GM23338 (cell line): Measurements from ENCODE around the gene APPBP2.

Experiments used
- CREB1 ChIP-seq: fragments of 250-450 bp; sonication (Bioruptor Pico); IDR thresholded peaks from 2 replicates; pipeline ENCODE4 v1.5.0; 2020; ENCODE audit warnings: low read depth, mild to moderate bottlenecking, moderate library complexity
- ETS1 ChIP-seq: IDR thresholded peaks from 2 replicates; pipeline ENCODE4 v1.6.1; 2016; ENCODE audit warnings: antibody characterized with exemption
- EZH2 ChIP-seq: fragments of 200-600 bp; sonication (generic); IDR thresholded peaks from one replicate; pipeline ENCODE4 v1.8.0; 2017; ENCODE audit warnings: antibody characterized with exemption, mild to moderate bottlenecking, low read depth; ENCODE audit not compliant: unreplicated experiment
- EZH2phosphoT487 ChIP-seq: fragments of 200-600 bp; sonication (generic); IDR thresholded peaks from one replicate; pipeline ENCODE4 v1.8.1; 2018; ENCODE audit warnings: antibody characterized with exemption; ENCODE audit not compliant: unreplicated experiment
- JUNB ChIP-seq: IDR thresholded peaks from one replicate; pipeline ENCODE4 v1.6.1; 2016; ENCODE audit warnings: antibody characterized with exemption; ENCODE audit not compliant: unreplicated experiment
- NANOG ChIP-seq: IDR thresholded peaks from 2 replicates; pipeline ENCODE4 v1.6.1; 2016; ENCODE audit warnings: antibody characterized with exemption, borderline replicate concordance
- POLR2AphosphoS5 ChIP-seq: IDR thresholded peaks from 2 replicates; pipeline ENCODE4 v1.6.1; 2016; ENCODE audit warnings: antibody characterized with exemption, low read depth
- REST ChIP-seq: IDR thresholded peaks from one replicate; pipeline ENCODE4 v1.6.1; 2018; ENCODE audit warnings: antibody characterized with exemption; ENCODE audit not compliant: unreplicated experiment
- STAT1 ChIP-seq: IDR thresholded peaks from one replicate; pipeline ENCODE4 v1.6.1; 2016; ENCODE audit warnings: antibody characterized with exemption; ENCODE audit not compliant: unreplicated experiment
- ZNF114 ChIP-seq: fragments of 250-450 bp; sonication (Bioruptor Pico); IDR thresholded peaks from 2 replicates; pipeline ENCODE4 v1.5.0; 2020; ENCODE audit warnings: mild to moderate bottlenecking, moderate library complexity
- ZNF331 ChIP-seq: fragments of 250-450 bp; sonication (Bioruptor Pico); IDR thresholded peaks from 2 replicates; pipeline ENCODE4 v1.5.0; 2020; ENCODE audit warnings: low read depth, mild to moderate bottlenecking, moderate library complexity
- ZNF462 ChIP-seq: fragments of 250-450 bp; sonication (Bioruptor Pico); IDR thresholded peaks from 2 replicates; pipeline ENCODE4 v1.5.0; 2020; ENCODE audit warnings: mild to moderate bottlenecking, moderate library complexity
- TF ChIP-seq, protein P1 (sequence below), 2 experiments: fragments of 200-600 bp in 1 of 2; sonication (generic) in 1 of 2; conservative IDR thresholded peaks; 2 replicates each; pipeline versions ENCODE4 v1.5.1 to v1.6.1; 2016 to 2017; ENCODE audit warnings: antibody characterized with exemption in 2 of 2, low read depth in 2 of 2, mild to moderate bottlenecking in 2 of 2, moderate library complexity in 1 of 2

DNA sequence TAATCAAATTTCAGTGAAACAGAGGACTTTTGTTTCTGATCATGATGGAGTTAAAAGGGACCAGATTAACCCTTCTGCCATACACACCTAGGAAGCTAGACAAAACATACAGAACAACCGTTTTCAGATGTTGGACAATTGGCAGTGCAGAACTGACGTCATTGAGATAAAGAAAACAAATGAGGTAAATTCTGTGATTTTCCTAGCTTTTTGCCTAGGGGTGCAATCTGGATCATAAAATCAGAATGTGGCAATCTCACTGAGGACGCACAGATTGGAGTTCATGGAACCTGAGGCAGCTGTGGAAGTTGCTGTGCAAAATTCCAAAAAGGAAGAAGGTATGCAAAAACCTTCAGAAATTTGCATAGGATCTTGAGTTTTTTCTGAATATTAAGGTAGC, 119.2 kb downstream of the APPBP2 start:
- TF ChIP-seq, protein P1, sequence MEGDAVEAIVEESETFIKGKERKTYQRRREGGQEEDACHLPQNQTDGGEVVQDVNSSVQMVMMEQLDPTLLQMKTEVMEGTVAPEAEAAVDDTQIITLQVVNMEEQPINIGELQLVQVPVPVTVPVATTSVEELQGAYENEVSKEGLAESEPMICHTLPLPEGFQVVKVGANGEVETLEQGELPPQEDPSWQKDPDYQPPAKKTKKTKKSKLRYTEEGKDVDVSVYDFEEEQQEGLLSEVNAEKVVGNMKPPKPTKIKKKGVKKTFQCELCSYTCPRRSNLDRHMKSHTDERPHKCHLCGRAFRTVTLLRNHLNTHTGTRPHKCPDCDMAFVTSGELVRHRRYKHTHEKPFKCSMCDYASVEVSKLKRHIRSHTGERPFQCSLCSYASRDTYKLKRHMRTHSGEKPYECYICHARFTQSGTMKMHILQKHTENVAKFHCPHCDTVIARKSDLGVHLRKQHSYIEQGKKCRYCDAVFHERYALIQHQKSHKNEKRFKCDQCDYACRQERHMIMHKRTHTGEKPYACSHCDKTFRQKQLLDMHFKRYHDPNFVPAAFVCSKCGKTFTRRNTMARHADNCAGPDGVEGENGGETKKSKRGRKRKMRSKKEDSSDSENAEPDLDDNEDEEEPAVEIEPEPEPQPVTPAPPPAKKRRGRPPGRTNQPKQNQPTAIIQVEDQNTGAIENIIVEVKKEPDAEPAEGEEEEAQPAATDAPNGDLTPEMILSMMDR (conservative IDR thresholded peaks at IDR 0.05; ENCODE audit: low read depth in 2 of 2), result no peak
- TF ChIP-seq ZNF462 (CRISPR knock-in tag) (no peak), EZH2 (no peak), POLR2AphosphoS5 (no peak), CREB1 (CRISPR knock-in tag) (no peak), REST (no peak), JUNB (no peak), EZH2phosphoT487 (no peak), ETS1 (no peak), ZNF331 (CRISPR knock-in tag) (no peak), STAT1 (no peak), ZNF114 (CRISPR knock-in tag) (no peak), NANOG (no peak)
